ENCODE measurements around the gene BMPR1A. TPM values are rescaled to one million over a fixed set of nuclear protein-coding genes. Genes with fewer than 3 reads are reported as not detected.
A peak's percentile ranks its signal among the peaks of the same experiment; 100 is the strongest.
"Not testable (repeated sequence)": the region's sequence is repeated elsewhere in the genome, so short reads cannot be mapped to it uniquely, and the experiment has no call there.

BMPR1A gene
- total RNA-seq, 1 experiment from 2014 or later: 72.5 TPM

DNA sequence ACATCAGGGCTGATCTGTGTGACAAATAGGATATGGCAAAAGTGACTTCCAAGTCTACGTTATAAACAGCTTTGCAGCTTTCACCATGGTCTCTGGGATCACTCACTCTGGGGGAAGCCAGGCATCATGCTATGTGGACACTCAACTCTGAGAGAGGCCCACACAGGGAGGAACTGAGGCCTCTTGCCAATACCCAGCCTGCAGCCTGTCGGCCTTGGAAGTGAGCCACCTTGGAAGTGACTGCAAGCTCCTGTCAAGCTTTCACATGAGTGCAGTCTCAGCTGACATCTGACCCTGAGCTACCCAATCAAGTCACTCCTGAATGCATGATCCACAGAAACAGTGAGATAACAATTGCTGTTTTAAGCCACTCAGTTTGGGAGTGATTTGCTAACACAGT lies 144.5 kb downstream of the BMPR1A start:
- in situ Hi-C loops (cut with HindIII; ENCODE audit: low sequenced_read_pairs): no loop called here
- DNase-seq (ENCODE audit: low spot score): peak; percentile 89

DNA sequence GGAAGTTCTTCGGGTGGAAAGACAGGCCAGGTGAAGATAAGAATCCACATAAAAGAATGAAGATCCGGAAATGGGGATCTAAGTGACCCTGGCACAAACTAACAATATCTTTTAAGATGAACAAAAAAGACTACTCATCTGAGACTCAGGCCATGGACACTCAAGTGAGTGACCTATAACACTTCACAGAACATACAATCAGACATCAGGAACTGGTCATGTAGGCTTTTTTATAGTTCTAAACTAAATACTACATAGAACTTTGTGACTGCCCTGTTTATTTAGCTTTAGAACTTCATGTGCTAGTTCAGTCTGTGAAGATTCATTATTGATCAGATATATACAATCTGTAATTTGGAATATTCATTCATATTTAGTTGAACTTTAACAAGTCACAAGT lies 148.2 kb downstream of the BMPR1A start:
- in situ Hi-C loops (cut with HindIII; ENCODE audit: low sequenced_read_pairs): no loop called here
- DNase-seq (ENCODE audit: low spot score): no peak

GRCh38 chr10:86905429-86905828 lies 149.0 kb downstream of the BMPR1A start:
- in situ Hi-C loops (cut with HindIII; ENCODE audit: low sequenced_read_pairs): no loop called here
- DNase-seq (ENCODE audit: low spot score): no peak

GRCh38 chr10:86914734-86915133 lies 158.3 kb downstream of the BMPR1A start:
- DNase-seq (ENCODE audit: low spot score): no peak
- in situ Hi-C loops (cut with HindIII; ENCODE audit: low sequenced_read_pairs): no loop called here

DNA sequence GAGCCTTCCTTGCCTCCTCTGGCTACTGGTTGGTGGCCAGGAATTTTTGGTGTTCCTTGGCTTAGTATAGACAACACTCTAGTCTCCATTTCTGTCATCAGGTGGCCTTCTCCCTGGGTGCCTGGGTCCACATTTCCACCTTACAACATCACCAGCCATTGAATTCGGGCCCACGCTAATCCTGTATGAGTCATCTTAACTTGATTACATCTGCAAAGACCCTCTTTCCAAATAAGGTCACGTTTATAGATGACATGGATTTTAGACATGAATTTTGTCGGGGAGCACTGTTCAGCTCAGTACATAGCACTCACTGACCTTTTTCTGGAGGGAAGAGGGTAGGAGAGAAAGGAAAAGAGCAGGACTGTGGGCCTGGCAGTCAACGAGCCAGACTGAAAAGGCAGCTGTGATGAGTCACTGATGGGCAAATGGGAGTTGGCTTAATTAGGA lies 161.6 kb downstream of the BMPR1A start:
- DNase-seq (ENCODE audit: low spot score): no peak
- in situ Hi-C loops (cut with HindIII; ENCODE audit: low sequenced_read_pairs): no loop called here

DNA sequence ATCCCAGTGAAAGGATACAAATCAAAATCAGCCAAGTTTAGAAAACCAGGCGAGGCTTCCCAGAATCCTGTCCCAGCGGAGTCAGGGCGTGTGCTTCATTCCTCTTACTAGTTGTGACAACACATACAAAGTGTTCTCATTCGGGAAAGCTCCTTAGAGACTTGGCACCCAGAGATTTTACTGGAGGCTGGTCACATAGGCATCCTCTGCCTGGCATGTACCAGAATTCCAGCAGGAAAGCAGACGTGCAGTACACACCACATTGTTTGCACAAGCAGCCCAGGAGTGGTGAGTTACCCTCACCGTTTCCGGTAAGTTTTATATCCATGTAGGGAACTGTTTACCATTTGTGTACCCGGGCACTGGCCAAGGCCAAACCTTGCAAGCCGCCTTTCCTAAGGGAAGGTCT lies 166.1 kb downstream of the BMPR1A start:
- DNase-seq (ENCODE audit: low spot score): no peak
- in situ Hi-C loops (cut with HindIII; ENCODE audit: low sequenced_read_pairs): no loop called here

DNA sequence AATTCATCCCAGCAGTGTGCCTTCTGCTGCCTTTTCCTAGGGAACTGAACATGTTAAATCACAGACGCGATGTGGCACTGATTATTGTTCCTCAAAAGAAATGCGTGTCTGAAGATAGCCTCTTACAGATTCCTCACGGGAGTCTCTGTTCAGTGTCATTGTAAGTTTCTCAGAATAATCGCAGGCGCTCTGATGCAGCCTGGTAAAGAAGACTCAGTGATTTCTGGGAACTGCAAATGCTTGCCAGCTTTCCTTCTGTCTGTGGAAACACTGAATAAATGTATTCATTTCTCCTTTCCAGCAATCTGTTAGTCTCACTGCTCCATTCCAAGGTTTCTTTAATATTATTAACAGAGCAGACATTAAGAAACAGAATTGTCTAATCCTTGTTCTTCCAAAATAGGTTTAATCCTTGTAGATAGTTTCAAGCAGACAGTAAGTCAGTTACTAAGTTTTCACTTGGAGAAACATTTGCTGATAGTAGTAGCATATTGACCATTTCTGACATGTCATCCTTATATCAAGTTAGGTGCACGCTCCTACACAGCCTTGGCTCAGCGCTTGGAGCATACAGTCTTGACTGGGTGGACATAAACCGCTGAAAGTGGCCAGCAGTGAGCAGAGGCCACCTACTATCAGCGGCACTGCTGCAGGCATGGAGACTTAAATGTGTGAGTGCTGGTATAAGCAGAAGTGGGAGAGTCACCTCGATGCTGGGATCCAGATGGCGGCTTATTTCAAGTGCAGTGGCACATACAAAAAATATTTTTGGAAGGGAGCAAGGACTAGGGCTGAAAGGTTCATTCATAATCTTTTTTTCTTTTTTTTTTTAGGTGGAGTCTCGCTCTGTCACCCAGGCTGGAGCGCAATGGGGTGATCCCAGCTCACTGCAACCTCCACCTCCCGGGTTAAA lies 173.3 kb downstream of the BMPR1A start:
- in situ Hi-C loops (cut with HindIII; ENCODE audit: low sequenced_read_pairs): no loop called here
- DNase-seq (ENCODE audit: low spot score): no peak

DNA sequence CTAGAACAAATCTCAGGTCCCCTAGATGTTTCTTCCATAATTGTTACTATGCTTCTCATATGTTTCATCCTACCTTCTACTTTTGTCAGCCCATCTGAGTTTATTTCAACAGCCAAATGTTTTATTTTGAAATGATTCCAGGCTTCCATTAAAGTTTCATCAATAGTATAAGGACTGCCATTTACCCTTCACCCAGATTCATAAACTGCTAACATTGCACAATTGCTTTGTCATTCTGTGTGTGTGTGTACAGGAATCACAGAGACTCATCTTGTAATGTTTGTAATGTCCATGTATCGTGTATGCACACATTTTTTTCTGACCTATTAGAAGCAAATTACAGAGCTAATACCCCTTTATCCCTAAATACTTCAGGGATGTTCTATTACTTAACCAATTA lies 175.5 kb downstream of the BMPR1A start:
- DNase-seq (ENCODE audit: low spot score): no peak
- in situ Hi-C loops (cut with HindIII; ENCODE audit: low sequenced_read_pairs): no loop called here

DNA sequence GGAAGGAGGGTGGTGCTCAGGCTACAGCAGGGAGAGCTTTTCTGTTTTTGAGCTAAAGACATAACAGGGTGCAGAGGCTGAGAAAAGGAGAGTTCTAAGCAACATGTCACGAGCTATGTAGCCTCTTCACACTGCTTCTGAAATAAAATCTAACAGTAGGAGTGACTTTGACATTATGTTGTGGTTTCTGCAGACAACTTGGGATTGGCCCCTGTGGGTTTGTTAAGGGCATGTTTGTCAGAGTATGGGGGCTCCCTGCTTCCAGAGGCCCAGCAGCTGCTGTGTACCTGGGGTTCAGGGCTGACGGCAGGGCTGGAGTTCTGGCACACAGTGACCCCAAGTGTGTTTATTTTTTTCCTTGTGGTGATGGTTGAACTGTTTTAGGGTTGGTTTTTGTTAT lies 176.3 kb downstream of the BMPR1A start:
- no peak for DNase-seq (ENCODE audit: low spot score)
- in situ Hi-C loops (cut with HindIII; ENCODE audit: low sequenced_read_pairs): no loop called here

- DNase-seq (ENCODE audit: low spot score); in situ Hi-C loops (cut with HindIII; ENCODE audit: low sequenced_read_pairs): not testable (repeated sequence)
Observed at GRCh38 chr10:86934162-86934711, 177.8 kb downstream of the BMPR1A start.

DNA sequence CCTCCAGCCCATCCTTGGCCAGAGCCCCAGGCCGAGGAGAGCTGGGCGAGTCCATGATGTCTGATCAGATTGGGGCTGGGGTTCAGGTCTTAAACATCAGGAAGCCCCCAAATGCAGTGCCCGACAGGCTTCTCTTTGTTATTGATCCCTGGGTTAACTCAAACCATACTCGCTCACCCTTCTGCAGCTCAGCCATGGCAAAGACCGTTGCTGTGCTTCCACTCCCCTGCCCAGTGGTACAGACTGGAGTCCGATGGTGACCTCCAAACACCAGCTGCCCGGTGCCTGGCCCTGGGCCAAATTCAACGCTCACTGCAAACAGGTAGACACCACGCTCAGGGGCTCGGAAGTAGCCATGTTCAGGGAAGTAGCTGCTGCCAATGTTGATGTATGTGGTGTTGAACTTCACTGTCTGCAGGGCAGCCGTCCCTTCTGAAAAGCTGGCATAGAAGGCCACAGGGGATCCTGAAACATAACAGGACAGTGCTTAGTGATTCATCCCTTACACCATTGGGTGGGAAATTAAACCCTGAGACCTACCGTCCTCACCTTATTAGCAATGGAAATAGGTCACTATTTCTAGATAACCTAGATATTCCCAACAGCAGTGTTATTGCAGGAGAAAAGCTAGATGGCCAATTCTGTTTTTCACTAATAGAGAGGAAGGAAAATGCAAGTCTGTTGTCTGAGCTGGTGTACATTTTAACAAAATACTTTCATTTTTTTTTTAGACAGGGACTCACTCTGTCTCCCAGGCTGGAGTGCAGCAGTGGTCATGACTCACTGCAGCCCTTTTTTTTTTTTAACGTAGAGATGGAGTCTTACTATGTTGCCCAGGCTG lies 180.5 kb downstream of the BMPR1A start:
- in situ Hi-C loops (cut with HindIII; ENCODE audit: low sequenced_read_pairs): no loop called here
- DNase-seq (ENCODE audit: low spot score): no peak

GRCh38 chr10:86937502-86938154 lies 181.2 kb downstream of the BMPR1A start:
- in situ Hi-C loops (cut with HindIII; ENCODE audit: low sequenced_read_pairs): no loop called here
- DNase-seq (ENCODE audit: low spot score): no peak

DNA sequence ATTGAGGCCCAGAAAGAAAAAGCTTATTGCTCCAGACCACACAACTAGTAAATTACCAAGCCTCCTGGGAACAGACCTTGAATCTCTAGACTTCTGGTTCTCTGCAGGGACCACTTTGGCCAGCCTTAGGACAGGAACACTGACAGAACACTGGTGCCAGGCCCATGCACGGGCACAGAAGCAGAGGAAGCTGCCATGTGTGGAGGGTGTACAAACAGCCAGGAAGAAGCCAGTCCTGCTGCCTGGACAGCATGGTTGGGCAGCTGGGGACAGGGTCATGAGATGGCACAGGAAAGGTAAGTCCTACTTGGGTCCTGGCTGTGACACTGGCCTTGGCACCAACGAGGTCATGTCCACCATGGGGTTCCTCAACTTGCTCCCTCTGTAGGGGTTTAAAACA lies 181.8 kb downstream of the BMPR1A start:
- in situ Hi-C loops (cut with HindIII; ENCODE audit: low sequenced_read_pairs): no loop called here
- no peak for DNase-seq (ENCODE audit: low spot score)

DNA sequence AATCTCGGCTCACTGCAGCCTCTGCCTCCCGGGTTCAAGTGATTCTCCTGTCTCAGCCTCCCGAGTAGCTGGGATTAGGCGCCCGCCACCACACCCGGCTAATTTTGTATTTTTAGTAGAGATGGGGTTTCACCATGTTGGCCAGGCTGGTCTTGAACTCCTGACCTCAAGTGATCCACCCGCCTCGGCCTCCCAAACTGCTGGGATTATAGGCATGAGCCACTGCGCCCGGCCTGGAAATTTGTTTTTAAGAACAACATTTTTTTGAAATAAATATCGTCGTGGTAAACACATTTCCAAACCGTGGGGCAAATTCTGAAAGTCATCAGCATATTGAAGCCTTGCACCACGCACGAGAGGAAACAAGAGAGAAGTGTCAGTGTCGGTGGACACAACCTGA lies 183.7 kb downstream of the BMPR1A start:
- DNase-seq (ENCODE audit: low spot score); in situ Hi-C loops (cut with HindIII; ENCODE audit: low sequenced_read_pairs): not testable (repeated sequence)

DNA sequence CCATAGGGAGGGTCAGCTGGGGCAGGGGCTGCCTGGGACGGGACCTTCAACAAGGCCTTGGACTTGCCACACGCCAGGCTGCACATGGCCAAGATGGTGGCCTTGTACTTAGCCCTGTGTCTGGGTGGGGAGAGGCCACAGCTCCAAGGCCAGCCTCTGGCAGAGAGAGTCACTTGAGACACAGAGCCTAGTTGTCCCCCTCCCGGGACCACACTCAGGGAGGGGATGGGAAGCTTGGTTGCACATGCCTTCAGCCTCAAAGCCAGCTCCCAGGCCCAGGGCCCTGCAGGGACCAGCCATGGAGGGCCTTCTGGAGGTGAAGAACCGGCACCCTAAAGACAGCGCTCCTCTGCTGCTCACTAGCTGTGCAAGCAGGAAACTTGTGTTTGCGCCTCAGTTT lies 184.3 kb downstream of the BMPR1A start:
- in situ Hi-C loops (cut with HindIII; ENCODE audit: low sequenced_read_pairs): no loop called here
- DNase-seq (ENCODE audit: low spot score): no peak

DNA sequence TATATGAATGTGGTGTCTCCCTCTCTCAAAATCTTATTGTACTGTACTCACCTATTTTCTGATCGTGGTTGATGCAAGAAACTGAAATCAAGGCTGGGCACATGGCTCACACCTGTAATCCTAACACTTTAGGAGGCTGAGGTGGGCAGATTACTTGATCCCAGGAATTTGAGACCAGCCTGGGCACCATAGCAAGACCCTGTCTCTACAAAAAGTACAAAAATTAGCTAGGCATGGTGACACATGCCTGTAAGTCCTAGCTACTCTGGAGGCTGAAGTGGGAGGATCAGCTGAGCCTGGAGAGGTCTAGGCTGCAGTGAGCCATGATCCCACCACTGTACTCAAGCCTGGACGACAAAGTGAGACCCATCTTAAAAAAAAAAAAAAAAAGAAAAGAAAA lies 185.0 kb downstream of the BMPR1A start:
- in situ Hi-C loops (cut with HindIII; ENCODE audit: low sequenced_read_pairs): no loop called here
- no peak for DNase-seq (ENCODE audit: low spot score)

DNA sequence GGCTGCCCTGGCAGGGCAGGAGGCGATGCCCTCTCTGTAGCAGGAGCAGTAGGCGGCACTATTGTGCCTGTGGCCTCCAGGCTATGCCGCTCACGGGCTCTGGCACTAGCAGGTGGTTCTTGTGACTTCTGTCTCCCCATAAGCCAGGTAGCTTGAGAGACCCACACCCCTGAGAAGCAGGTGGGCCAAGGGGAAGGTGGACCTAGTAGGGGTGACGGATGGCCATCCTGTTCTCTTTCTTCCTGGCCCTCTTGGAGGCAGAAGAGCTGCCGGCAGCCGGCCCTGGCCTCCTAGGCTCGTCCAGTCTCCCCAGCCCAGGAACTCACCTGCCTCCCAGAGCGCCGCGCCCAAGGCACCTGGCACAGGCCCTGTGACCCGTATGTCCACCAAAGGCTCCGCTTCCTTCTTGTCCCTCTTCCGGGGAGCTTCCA lies 185.6 kb downstream of the BMPR1A start:
- in situ Hi-C loops (cut with HindIII; ENCODE audit: low sequenced_read_pairs): no loop called here
- no peak for DNase-seq (ENCODE audit: low spot score)

GRCh38 chr10:86942441-86943315 lies 186.3 kb downstream of the BMPR1A start:
- in situ Hi-C loops (cut with HindIII; ENCODE audit: low sequenced_read_pairs): no loop called here
- DNase-seq (ENCODE audit: low spot score): no peak

Measured in G401 (cell line).